IMR-90 (cell line): ENCODE data around the gene DYNC2H1. TPM values are rescaled to one million over a fixed set of nuclear protein-coding genes. Genes with fewer than 3 reads are reported as not detected.

Source experiments
- ATAC-seq: fragments of 200-7000 bp; cut with Tn5 transposase; 2 replicates; pipeline ENCODE4 v1.9.1; 2020; ENCODE audit warnings: low read depth, mild to moderate bottlenecking, moderate library complexity
- BruUV-seq: library from RNA; stranded (reverse); fragments of 400-500 nt; replicated peaks from 2 replicates; lab custom pipeline; 2021; lab: Mats Ljungman, UMichigan
- CTCF ChIA-PET: fragments of 300-600 bp; formaldehyde crosslinking; extraction: SDS; loops from one replicate; lab custom pipeline; 2021; ENCODE audit warnings: antibody characterized with exemption; lab: Yijun Ruan, JAX
- POLR2A ChIA-PET: fragments of 300-600 bp; sonication (Branson Sonifier 250); formaldehyde crosslinking; loops from one replicate; lab custom pipeline; 2022; ENCODE audit warnings: antibody characterized with exemption; ENCODE audit not compliant: unreplicated experiment; lab: Charles Lee
- DNase-seq: peaks from one replicate; pipeline ENCODE4 v3.0.0; 2013
- H2AFZ ChIP-seq: replicated peaks from 2 replicates; pipeline ENCODE3; 2013; ENCODE audit warnings: low read length, mild to moderate bottlenecking; ENCODE audit not compliant: poor library complexity
- H2AK5ac ChIP-seq: 2 replicates; pipeline ENCODE4 v1.6.1; 2013; ENCODE audit warnings: low read depth, low read length, inconsistent platforms
- H2AK9ac ChIP-seq: replicated peaks from 2 replicates; pipeline ENCODE3; 2013; ENCODE audit warnings: mild to moderate bottlenecking, low read depth, low read length, moderate library complexity; ENCODE audit not compliant: poor library complexity
- H2BK120ac ChIP-seq: 2 replicates; pipeline ENCODE4 v1.6.1; 2013; ENCODE audit warnings: low read depth, low read length, inconsistent platforms
- H2BK15ac ChIP-seq: 3 replicates; pipeline ENCODE4 v1.6.1; 2013; ENCODE audit warnings: low read depth, low read length, inconsistent platforms
- H2BK20ac ChIP-seq: 2 replicates; pipeline ENCODE4 v1.6.1; 2013; ENCODE audit warnings: low read depth, mild to moderate bottlenecking, inconsistent platforms, low read length, moderate library complexity
- H2BK5ac ChIP-seq: 2 replicates; pipeline ENCODE4 v1.6.1; 2013; ENCODE audit warnings: mild to moderate bottlenecking, low read depth, low read length, inconsistent platforms; ENCODE audit not compliant: poor library complexity, severe bottlenecking
- H3K14ac ChIP-seq: replicated peaks from 2 replicates; pipeline ENCODE4 v1.6.1; 2013; ENCODE audit warnings: low read depth, low read length, inconsistent platforms
- H3K18ac ChIP-seq: 2 replicates; pipeline ENCODE4 v1.6.1; 2013; ENCODE audit warnings: low read depth, low read length, control low read depth
- H3K23ac ChIP-seq: 2 replicates; pipeline ENCODE4 v1.6.1; 2013; ENCODE audit warnings: low read depth, low read length, inconsistent platforms
- H3K27ac ChIP-seq: 2 replicates; pipeline ENCODE4 v1.5.1; 2013; ENCODE audit warnings: mild to moderate bottlenecking, control low read depth, low read length; ENCODE audit not compliant: insufficient read depth
- H3K27me3 ChIP-seq: 2 replicates; pipeline ENCODE4 v1.6.1; 2013; ENCODE audit warnings: low read length; ENCODE audit not compliant: control insufficient read depth, insufficient read depth
- H3K36me3 ChIP-seq: 2 replicates; pipeline ENCODE4 v1.6.1; 2013; ENCODE audit warnings: low read length, mixed read lengths; ENCODE audit not compliant: control insufficient read depth, insufficient read depth
- H3K4ac ChIP-seq: 2 replicates; pipeline ENCODE4 v1.6.1; 2013; ENCODE audit warnings: low read depth, low read length, inconsistent platforms
- H3K4me1 ChIP-seq: 2 replicates; pipeline ENCODE4 v1.6.1; 2013; ENCODE audit warnings: low read length, mixed read lengths; ENCODE audit not compliant: control insufficient read depth, insufficient read depth
- H3K4me2 ChIP-seq: 2 replicates; pipeline ENCODE4 v1.6.1; 2013; ENCODE audit warnings: low read depth, mild to moderate bottlenecking, control low read depth, low read length, moderate library complexity
- H3K4me3 ChIP-seq: 2 replicates; pipeline ENCODE4 v1.5.1; 2013; ENCODE audit warnings: low read depth, mild to moderate bottlenecking, control low read depth, low read length, moderate library complexity; ENCODE audit not compliant: insufficient read depth
- H3K56ac ChIP-seq: 2 replicates; pipeline ENCODE4 v1.6.1; 2013; ENCODE audit warnings: low read length, inconsistent platforms; ENCODE audit not compliant: insufficient read depth; ENCODE audit errors: extremely low read depth
- H3K79me1 ChIP-seq, 2 experiments: 2 replicates each; pipeline ENCODE4 v1.6.1; 2013; ENCODE audit warnings: low read length in 2 of 2, inconsistent platforms in 1 of 2, low read depth in 1 of 2
- H3K9ac ChIP-seq: 2 replicates; pipeline ENCODE4 v1.6.1; 2013; ENCODE audit warnings: low read depth, low read length, control low read depth
- H3K9me1 ChIP-seq: 2 replicates; pipeline ENCODE4 v1.6.1; 2013; ENCODE audit warnings: low read length, inconsistent platforms; ENCODE audit not compliant: insufficient read depth
- H3K9me3 ChIP-seq: 2 replicates; pipeline ENCODE4 v1.6.1; 2013; ENCODE audit warnings: low read length; ENCODE audit not compliant: control insufficient read depth, insufficient read depth
- H4K20me1 ChIP-seq: 2 replicates; pipeline ENCODE4 v1.6.1; 2013; ENCODE audit warnings: low read length, inconsistent platforms; ENCODE audit not compliant: insufficient read depth
- H4K5ac ChIP-seq: 2 replicates; pipeline ENCODE4 v1.6.1; 2013; ENCODE audit warnings: mild to moderate bottlenecking, low read depth, low read length, control low read depth
- H4K8ac ChIP-seq, 2 experiments: 2 replicates each; pipeline ENCODE4 v1.6.1; 2013; ENCODE audit warnings: low read depth in 2 of 2, low read length in 2 of 2, control low read depth in 1 of 2, inconsistent platforms in 1 of 2
- H4K91ac ChIP-seq: 2 replicates; pipeline ENCODE4 v1.6.1; 2013; ENCODE audit warnings: low read depth, low read length, inconsistent platforms; ENCODE audit not compliant: insufficient read depth
- CEBPB ChIP-seq: IDR thresholded peaks from 2 replicates; pipeline ENCODE4 v1.6.1; 2012; ENCODE audit warnings: low read depth, low read length, improper control_type of control experiment
- CHD1 ChIP-seq: IDR thresholded peaks from 2 replicates; pipeline ENCODE4 v1.6.1; 2012; ENCODE audit warnings: low read depth, low read length, improper control_type of control experiment
- MAFK ChIP-seq: IDR thresholded peaks from 2 replicates; pipeline ENCODE4 v1.6.1; 2012; ENCODE audit warnings: low read depth, low read length, improper control_type of control experiment
- MXI1 ChIP-seq: IDR thresholded peaks from 2 replicates; pipeline ENCODE4 v1.6.1; 2012; ENCODE audit warnings: low read depth, mild to moderate bottlenecking, low read length, moderate library complexity, borderline replicate concordance
- NFE2L2 ChIP-seq: fragments of 150-350 bp; IDR thresholded peaks from 2 replicates; pipeline ENCODE4 v1.6.1; 2016; ENCODE audit warnings: low read depth, mild to moderate bottlenecking, low read length
- POLR2A ChIP-seq: IDR thresholded peaks from 2 replicates; pipeline ENCODE4 v1.6.1; 2012; ENCODE audit warnings: mild to moderate bottlenecking, low read depth, low read length
- RAD21 ChIP-seq: IDR thresholded peaks from 2 replicates; pipeline ENCODE4 v1.6.1; 2012; ENCODE audit warnings: low read length, improper control_type of control experiment
- RCOR1 ChIP-seq: IDR thresholded peaks from 2 replicates; pipeline ENCODE4 v1.6.1; 2012; ENCODE audit warnings: mild to moderate bottlenecking, low read length, improper control_type of control experiment; ENCODE audit not compliant: insufficient replicate concordance
- RFX5 ChIP-seq: IDR thresholded peaks from 2 replicates; pipeline ENCODE4 v1.8.0; 2012; ENCODE audit warnings: low read depth, mild to moderate bottlenecking, low read length, moderate library complexity
- SMC3 ChIP-seq: fragments of 150-350 bp; IDR thresholded peaks from 2 replicates; pipeline ENCODE4 v1.6.1; 2016; ENCODE audit warnings: low read depth, mild to moderate bottlenecking, antibody characterized with exemption, low read length, moderate library complexity
- WGBS, 2 experiments: methylation state at CpG; one replicate each; pipeline versions ENCODE4 v1.1.5 to v1.1.7; 2013; ENCODE audit warnings: missing lambda C conversion rate in 2 of 2; ENCODE audit not compliant: insufficient read length in 1 of 2; ENCODE audit errors: extremely low coverage in 2 of 2; 5-methylcytosine and 5-hydroxymethylcytosine counted together
- dilution Hi-C: fragments of 300-500 bp; cut with HindIII; formaldehyde crosslinking; loops from one replicate; pipeline ENCODE4 v1.14.3; 2018; ENCODE audit warnings: low sequenced_read_pairs; ENCODE audit not compliant: unreplicated experiment
- in situ Hi-C: fragments of 300-500 bp; cut with MboI; formaldehyde crosslinking; loops from 3 replicates; pipeline ENCODE4 v1.14.3; 2019; ENCODE audit warnings: low sequenced_read_pairs, inconsistent platforms, mixed read lengths
- intact Hi-C: fragments of 100-400 bp; cut with micrococcal nuclease; formaldehyde crosslinking; loops from 2 replicates; pipeline ENCODE4 v1.10.0; 2022
- polyA plus RNA-seq, 3 experiments: library from polyadenylated mRNA; depleted of rRNA; stranded (reverse); fragments of >200 nt; gene quantifications; 2 replicates each; pipeline ENCODE4 v1.2.3, GENCODE V29; 2012; ENCODE audit warnings: low replicate concordance in 1 of 3
- total RNA-seq: library from RNA; depleted of rRNA; stranded (reverse); fragments of >200 nt; gene quantifications from 2 replicates; pipeline ENCODE4 v1.2.3, GENCODE V29; 2012
- TF ChIP-seq, protein P1 (sequence below): fragments of 150-350 bp; IDR thresholded peaks from 2 replicates; pipeline ENCODE4 v1.6.1; 2016; ENCODE audit warnings: low read depth, mild to moderate bottlenecking, low read length, moderate library complexity, borderline replicate concordance
- TF ChIP-seq, protein P2 (sequence below): conservative IDR thresholded peaks from 2 replicates; pipeline ENCODE4 v1.5.1; 2012; ENCODE audit warnings: mild to moderate bottlenecking, low read depth, low read length, improper control_type of control experiment
- TF ChIP-seq, protein P3 (sequence below): fragments of 150-350 bp; IDR thresholded peaks from 2 replicates; pipeline ENCODE4 v1.6.1; 2017; ENCODE audit warnings: mild to moderate bottlenecking, antibody characterized with exemption, low read length, low read depth

The DYNC2H1 gene
- total and polyA plus RNA-seq, 2 of the 4 experiments (the other 2 are of a cell fraction) = 5.7 to 21.0 TPM

DNA sequence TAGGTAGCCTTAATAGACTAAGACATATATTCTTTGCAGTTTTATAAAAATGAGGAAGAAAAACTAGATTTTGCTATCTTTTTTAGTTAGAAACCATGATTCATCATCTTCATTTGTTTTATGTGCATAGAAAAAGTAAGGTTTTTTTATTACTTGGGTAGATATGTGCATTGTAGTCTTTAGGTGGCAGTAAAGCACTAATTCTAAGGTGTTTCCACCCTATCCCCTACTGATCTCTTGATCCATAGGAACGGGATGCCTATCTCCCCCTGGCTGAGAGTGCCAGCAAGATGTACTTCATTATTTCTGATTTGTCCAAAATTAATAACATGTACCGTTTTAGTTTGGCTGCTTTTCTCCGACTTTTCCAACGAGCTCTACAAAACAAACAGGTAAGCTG lies 148.1 kb downstream of the DYNC2H1 start:
- H3K4me3 ChIP-seq = no peak overlapping the region
- no peaks in the 10 kb centered on the region for H3K9me1 ChIP-seq
- ATAC-seq (peak; percentile 78), DNase-seq (peak; percentile 49)
- H3K27ac ChIP-seq = no peak overlapping the region
- no CpG with 5 or more reads among the region's 4 CpGs for WGBS, 2 experiments
- no peak overlapping the region for H2BK15ac ChIP-seq
- H3K9ac ChIP-seq = no peak overlapping the region
- H2BK20ac ChIP-seq = no peak overlapping the region
- H3K23ac ChIP-seq = no peak overlapping the region
- H4K91ac ChIP-seq = no peak overlapping the region
- no peaks in the 10 kb centered on the region for H3K9me3 ChIP-seq
- ChIA-PET CTCF (interaction anchor here (0.6 to 0.7 kb wide), 3 partner anchors 12 to 1013 kb away, joined by 3 to 5 read pairs (median 3); no protein-coding TSS in a partner anchor), POLR2A (no interaction called here)
- H4K5ac ChIP-seq = no peak overlapping the region
- TF ChIP-seq, protein P1, sequence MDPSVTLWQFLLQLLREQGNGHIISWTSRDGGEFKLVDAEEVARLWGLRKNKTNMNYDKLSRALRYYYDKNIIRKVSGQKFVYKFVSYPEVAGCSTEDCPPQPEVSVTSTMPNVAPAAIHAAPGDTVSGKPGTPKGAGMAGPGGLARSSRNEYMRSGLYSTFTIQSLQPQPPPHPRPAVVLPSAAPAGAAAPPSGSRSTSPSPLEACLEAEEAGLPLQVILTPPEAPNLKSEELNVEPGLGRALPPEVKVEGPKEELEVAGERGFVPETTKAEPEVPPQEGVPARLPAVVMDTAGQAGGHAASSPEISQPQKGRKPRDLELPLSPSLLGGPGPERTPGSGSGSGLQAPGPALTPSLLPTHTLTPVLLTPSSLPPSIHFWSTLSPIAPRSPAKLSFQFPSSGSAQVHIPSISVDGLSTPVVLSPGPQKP = no peak
- TF ChIP-seq SMC3 (peak; percentile 13; the same call in 1 of the 2 replicates), RCOR1 (no peak), RFX5 (no peak), MXI1 (no peak), CHD1 (no peak), POLR2A (no peak), MAFK (no peak), CEBPB (no peak), RAD21 (peak; percentile 58), NFE2L2 (no peak)
- TF ChIP-seq, protein P2, sequence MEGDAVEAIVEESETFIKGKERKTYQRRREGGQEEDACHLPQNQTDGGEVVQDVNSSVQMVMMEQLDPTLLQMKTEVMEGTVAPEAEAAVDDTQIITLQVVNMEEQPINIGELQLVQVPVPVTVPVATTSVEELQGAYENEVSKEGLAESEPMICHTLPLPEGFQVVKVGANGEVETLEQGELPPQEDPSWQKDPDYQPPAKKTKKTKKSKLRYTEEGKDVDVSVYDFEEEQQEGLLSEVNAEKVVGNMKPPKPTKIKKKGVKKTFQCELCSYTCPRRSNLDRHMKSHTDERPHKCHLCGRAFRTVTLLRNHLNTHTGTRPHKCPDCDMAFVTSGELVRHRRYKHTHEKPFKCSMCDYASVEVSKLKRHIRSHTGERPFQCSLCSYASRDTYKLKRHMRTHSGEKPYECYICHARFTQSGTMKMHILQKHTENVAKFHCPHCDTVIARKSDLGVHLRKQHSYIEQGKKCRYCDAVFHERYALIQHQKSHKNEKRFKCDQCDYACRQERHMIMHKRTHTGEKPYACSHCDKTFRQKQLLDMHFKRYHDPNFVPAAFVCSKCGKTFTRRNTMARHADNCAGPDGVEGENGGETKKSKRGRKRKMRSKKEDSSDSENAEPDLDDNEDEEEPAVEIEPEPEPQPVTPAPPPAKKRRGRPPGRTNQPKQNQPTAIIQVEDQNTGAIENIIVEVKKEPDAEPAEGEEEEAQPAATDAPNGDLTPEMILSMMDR = peak; percentile 50
- TF ChIP-seq, protein P3, sequence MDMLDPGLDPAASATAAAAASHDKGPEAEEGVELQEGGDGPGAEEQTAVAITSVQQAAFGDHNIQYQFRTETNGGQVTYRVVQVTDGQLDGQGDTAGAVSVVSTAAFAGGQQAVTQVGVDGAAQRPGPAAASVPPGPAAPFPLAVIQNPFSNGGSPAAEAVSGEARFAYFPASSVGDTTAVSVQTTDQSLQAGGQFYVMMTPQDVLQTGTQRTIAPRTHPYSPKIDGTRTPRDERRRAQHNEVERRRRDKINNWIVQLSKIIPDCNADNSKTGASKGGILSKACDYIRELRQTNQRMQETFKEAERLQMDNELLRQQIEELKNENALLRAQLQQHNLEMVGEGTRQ = no peak
- H3K27me3 ChIP-seq = no peaks in the 10 kb centered on the region
- BruUV-seq = no TSS peak
- no peak overlapping the region for H3K18ac ChIP-seq
- H4K8ac ChIP-seq = no peak overlapping the region
- no peak overlapping the region for H2AK9ac ChIP-seq
- no peak overlapping the region for H2BK120ac ChIP-seq
- H2BK5ac ChIP-seq = no peak overlapping the region
- no peaks in the 10 kb centered on the region for H3K79me1 ChIP-seq
- no peaks in the 10 kb centered on the region; the same call in 1 of the 2 replicates for H3K36me3 ChIP-seq
- no peaks in the 10 kb centered on the region for H3K4me1 ChIP-seq
- H4K20me1 ChIP-seq = no peaks in the 10 kb centered on the region
- no peak overlapping the region for H3K4ac ChIP-seq
- dilution Hi-C loops (no loop called here), intact Hi-C loops (loop anchor here (1.0 kb wide), 1 partner anchor 344 kb away; no protein-coding TSS in a partner anchor), in situ Hi-C loops (no loop called here)
- H3K14ac ChIP-seq = no peak overlapping the region
- H2AFZ ChIP-seq = no peak overlapping the region
- no peak overlapping the region for H3K4me2 ChIP-seq
- no peak overlapping the region for H3K56ac ChIP-seq
- no peak overlapping the region for H2AK5ac ChIP-seq
